ENCODE results near the gene DHX8. TPM values are rescaled to one million over a fixed set of nuclear protein-coding genes. Genes with fewer than 3 reads are reported as not detected.

The DHX8 gene
- polyA plus RNA-seq, 1 experiment: 42.7 TPM

GRCh38 chr17:43442711-43443110, 41.1 kb upstream of the DHX8 start:
- POLR2A ChIA-PET: no interaction called here
- no peaks in the 10 kb centered on the region for H3K36me3 ChIP-seq (ENCODE audit: control insufficient read depth, insufficient read depth, low read length)
- H3K4me3 ChIP-seq (ENCODE audit: low read depth, low read length): no peak overlapping the region
- no peaks in the 10 kb centered on the region; the same call in 1 of the 2 replicates for H3K27me3 ChIP-seq (ENCODE audit: control insufficient read depth, insufficient read depth, low read length)
- no peak for TF ChIP-seq CTCF (IDR thresholded peaks at IDR 0.05; ENCODE audit: insufficient read depth, low read depth, low read length)
- DNase-seq (ENCODE audit: low read depth): no peak
- CTCF ChIA-PET: interaction anchor here (0.6 to 2.0 kb wide), 4 partner anchors 15 to 44 kb away, joined by 3 to 5 read pairs (median 3); partner anchors contain the start of gene DHX8

GRCh38 chr17:43443381-43443780, 40.4 kb upstream of the DHX8 start:
- ChIA-PET POLR2A (no interaction called here), CTCF (interaction anchor here (0.6 to 2.0 kb wide), 2 partner anchors 21 to 41 kb away, joined by 3 to 5 read pairs; partner anchors contain the start of gene DHX8)
- no peak for DNase-seq (ENCODE audit: low read depth)
- TF ChIP-seq CTCF (IDR thresholded peaks at IDR 0.05; ENCODE audit: insufficient read depth, low read depth, low read length): no peak
- no peaks in the 10 kb centered on the region; the same call in 1 of the 2 replicates for H3K27me3 ChIP-seq (ENCODE audit: control insufficient read depth, insufficient read depth, low read length)
- H3K4me3 ChIP-seq (ENCODE audit: low read depth, low read length): no peak overlapping the region
- no peaks in the 10 kb centered on the region for H3K36me3 ChIP-seq (ENCODE audit: control insufficient read depth, insufficient read depth, low read length)

GRCh38 chr17:43444223-43445008, 39.4 kb upstream of the DHX8 start:
- ChIA-PET CTCF (interaction anchor here (2.0 kb wide), 1 partner anchor 40 kb away, joined by 5 read pairs; the partner anchor contains the start of gene DHX8), POLR2A (no interaction called here)
- no peak overlapping the region for H3K4me3 ChIP-seq (ENCODE audit: low read depth, low read length)
- DNase-seq (ENCODE audit: low read depth): no peak
- no peaks in the 10 kb centered on the region for H3K36me3 ChIP-seq (ENCODE audit: control insufficient read depth, insufficient read depth, low read length)
- H3K27me3 ChIP-seq (ENCODE audit: control insufficient read depth, insufficient read depth, low read length): no peaks in the 10 kb centered on the region
- TF ChIP-seq CTCF (IDR thresholded peaks at IDR 0.05; ENCODE audit: insufficient read depth, low read depth, low read length): no peak

- Histone ChIP-seq H3K27me3 (ENCODE audit: control insufficient read depth, insufficient read depth, low read length) (no peaks in the 10 kb centered on the region), H3K4me3 (ENCODE audit: low read depth, low read length) (no peak overlapping the region), H3K36me3 (ENCODE audit: control insufficient read depth, insufficient read depth, low read length) (no peaks in the 10 kb centered on the region)
- ChIA-PET POLR2A (no interaction called here), CTCF (no interaction called here)
- no peak for DNase-seq (ENCODE audit: low read depth)
- TF ChIP-seq CTCF (IDR thresholded peaks at IDR 0.05; ENCODE audit: insufficient read depth, low read depth, low read length): no peak
Observed at GRCh38 chr17:43445009-43445589, 38.7 kb upstream of the DHX8 start.

GRCh38 chr17:43446773-43447172, 37.0 kb upstream of the DHX8 start:
- CTCF ChIA-PET: interaction anchor here (1.5 to 1.9 kb wide), 2 partner anchors 12 to 52 kb away, joined by 4 to 6 read pairs; no protein-coding TSS in a partner anchor
- Histone ChIP-seq H3K4me3 (ENCODE audit: low read depth, low read length) (no peak overlapping the region), H3K36me3 (ENCODE audit: control insufficient read depth, insufficient read depth, low read length) (no peaks in the 10 kb centered on the region), H3K27me3 (ENCODE audit: control insufficient read depth, insufficient read depth, low read length) (no peaks in the 10 kb centered on the region)
- no peak for DNase-seq (ENCODE audit: low read depth)
- POLR2A ChIA-PET: no interaction called here
- no peak for TF ChIP-seq CTCF (IDR thresholded peaks at IDR 0.05; ENCODE audit: insufficient read depth, low read depth, low read length)
